GM19468 (cell line): ENCODE results near the gene SUB1.

ENCODE experiments used
- ATAC-seq: cut with Tn5 transposase; IDR thresholded peaks from one replicate; pipeline ENCODE4 v1.9.1; 2021; ENCODE audit warnings: mild to moderate bottlenecking, moderate library complexity, moderate number of reproducible peaks; ENCODE audit not compliant: unreplicated experiment; ENCODE audit errors: extremely low read depth

Gene SUB1

DNA sequence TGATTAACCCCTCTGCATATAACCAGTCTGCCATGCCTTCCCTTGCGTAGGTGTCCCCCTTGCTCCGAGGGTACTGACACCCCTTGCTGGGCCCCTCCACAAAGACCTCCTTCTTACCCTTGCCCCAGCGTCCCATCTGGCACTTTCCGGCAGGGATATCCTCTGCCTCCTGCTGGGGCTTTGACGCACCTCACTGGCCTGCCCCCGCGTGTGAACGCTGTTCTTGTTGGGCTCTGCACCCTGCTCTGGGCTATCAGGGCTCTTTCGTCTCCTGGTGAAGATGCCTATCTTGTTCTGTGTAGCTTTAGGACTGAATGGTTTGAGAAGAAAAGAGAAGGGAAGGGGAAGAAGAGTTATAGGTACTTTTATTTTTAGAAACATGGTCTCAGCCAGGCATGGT, 53.0 kb downstream of the SUB1 start:
- no peak for ATAC-seq

DNA sequence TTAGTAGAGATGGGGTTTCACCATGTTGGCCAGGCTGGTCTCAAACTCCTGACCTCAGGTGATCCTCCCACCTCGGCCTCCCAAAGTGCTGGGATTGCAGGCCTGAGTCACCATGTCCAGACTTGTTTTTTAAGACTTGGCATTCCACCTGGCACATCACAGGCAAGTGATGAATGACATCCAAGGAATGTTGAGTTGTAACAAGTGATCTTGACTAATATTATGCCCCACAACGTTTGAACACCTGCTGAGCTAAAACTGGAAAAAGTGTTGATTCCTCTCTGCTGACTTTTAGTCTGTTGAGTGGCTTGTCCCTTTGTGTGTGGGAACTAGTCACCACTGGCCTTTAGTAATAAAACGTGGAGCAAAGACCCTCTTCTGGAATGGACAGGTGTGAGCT, 54.6 kb downstream of the SUB1 start:
- ATAC-seq = no peak

DNA sequence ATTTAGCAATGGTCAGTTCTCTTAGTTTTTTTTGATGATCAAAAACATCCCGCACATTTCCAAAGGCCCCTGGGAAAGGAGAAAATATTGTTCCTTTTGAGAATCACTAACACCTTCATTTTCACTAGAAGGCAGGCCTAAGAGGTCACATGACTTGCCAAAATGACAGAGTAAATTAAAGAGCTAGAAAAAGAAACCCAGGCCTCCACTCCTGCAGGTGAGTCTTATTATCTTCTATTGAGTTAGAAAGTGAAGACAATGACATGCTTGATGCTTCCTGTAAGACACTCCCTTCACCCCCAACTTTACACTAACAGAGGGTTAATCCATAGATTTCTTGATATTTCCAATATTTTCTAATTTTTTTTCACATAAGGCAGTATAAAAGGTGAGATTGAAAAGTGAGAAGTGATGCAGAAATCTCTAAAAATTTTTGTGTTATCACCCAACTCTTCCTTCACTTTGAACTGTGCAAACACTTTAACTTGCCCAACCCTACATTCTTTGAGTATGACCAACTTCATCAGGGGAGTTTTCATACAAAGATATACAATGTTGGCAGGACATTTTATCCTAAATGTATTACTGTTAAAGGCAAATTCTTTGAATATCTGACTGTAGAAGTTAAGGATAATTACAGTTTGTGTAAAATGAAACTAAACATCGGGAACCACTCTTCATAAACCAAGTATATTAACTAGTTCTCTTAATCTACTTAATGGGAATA, 57.1 kb downstream of the SUB1 start:
- ATAC-seq = no peak

DNA sequence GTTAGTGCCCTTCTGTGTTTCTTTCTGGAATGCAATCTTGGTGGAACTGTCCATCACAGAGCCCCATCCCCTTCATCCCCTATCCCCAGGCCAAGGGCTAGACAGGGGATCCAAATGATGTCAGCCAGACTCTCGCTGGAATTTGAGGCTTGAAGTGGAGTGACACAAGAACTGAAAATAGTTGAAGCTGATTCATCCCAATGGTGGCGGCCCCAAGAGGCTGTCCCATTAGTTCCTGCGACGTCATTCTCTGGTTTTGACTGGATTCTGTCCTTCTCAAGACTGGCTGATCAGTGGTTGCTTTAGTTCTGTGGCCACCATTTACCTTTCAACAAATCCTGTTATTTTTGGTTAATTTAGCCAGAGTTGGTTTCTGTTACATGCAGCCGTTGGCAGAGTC, 59.9 kb downstream of the SUB1 start:
- no peak for ATAC-seq

DNA sequence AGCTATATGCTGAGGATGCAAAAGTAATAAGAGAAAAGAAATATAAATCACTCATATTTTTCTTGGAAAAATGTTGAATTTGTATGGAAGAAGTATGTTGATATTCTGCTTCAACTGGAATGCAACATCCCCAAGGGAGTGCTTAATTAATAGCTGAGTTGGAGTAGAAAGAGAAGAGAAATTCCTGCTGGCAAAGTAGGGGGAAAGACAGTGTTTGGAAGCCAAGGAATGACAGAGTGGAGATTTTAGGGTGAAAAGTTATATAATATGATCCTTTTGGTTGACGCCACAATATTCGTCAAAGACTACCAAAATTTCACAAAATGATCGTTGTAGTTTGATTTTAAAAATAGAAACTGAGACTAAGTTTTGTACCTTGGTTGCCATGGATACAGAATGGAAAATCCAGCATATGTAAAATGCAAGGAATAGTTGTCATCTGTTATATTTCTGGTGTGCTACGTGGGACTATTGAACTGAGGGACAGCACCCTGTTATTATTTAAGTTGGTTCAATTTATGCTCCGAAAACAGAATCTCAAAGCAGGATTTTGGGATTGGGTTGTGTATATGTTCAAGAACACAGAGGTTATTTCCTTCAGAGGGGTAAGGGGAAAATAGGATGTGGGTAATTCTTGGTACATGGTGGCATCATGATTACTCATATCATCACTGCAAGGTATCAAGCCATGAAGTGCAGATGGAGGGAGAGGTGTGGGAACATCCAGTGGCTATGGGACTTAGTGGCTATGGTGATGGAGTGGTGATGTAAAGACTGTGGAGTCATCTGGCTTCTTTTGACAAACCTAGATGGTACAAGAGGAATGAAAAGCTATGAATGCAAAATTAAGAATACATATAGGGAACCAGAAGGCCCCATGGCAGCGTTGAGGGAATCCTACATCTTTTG, 61.0 kb downstream of the SUB1 start:
- ATAC-seq = no peak

DNA sequence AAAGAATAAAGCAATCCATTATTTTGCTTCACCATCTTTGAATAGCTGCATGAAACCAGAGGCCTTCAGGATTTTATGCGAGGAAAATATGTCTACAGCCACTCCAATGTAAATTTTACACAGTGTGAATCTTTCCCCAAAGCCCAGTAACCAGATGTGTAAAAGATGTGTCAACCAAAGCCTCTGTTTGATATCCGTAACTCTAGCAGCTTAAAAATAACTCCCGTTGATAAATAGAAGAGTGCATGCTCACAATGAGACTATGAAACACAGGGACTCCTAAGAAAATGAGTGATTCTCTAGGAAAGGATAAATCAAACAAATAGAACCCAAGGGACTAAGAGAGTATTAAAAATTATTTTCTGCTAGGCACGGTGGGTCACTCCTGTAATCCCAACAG, 65.7 kb downstream of the SUB1 start:
- no peak for ATAC-seq

GRCh38 chr5:32651638-32652037, 66.3 kb downstream of the SUB1 start:
- no peak for ATAC-seq
